Astrocyte (in vitro differentiated cells and primary cell): ENCODE results near the gene ZNF24.

Source experiments
- CTCF ChIP-seq: IDR thresholded peaks from 2 replicates; pipeline ENCODE4 v1.5.1; 2011; ENCODE audit warnings: low read depth, mild to moderate bottlenecking, inconsistent platforms, low read length, moderate library complexity; ENCODE audit not compliant: insufficient read depth
- EZH2 ChIP-seq: IDR thresholded peaks from 2 replicates; pipeline ENCODE4 v1.6.1; 2012; ENCODE audit warnings: mild to moderate bottlenecking, low read length, inconsistent platforms; ENCODE audit not compliant: insufficient read depth

GRCh38 chr18:35326695-35327387, 17.4 kb downstream of the ZNF24 start:
- TF ChIP-seq EZH2 (no peak), CTCF (no peak)
